HCT116 (cell line): ENCODE results near the gene LRRC1. TPM values are rescaled to one million over a fixed set of nuclear protein-coding genes. Genes with fewer than 3 reads are reported as not detected.

Experiments used
- ATAC-seq: fragments of 200-7000 bp; cut with Tn5 transposase; 2 replicates; pipeline ENCODE4 v1.9.1; 2020; ENCODE audit warnings: mild to moderate bottlenecking, moderate library complexity
- BruUV-seq: library from RNA; stranded (reverse); fragments of 400-500 nt; replicated peaks from 2 replicates; lab custom pipeline; 2021; lab: Mats Ljungman, UMichigan
- CTCF ChIA-PET: fragments of 300-600 bp; sonication (Branson Sonifier 250); formaldehyde crosslinking; loops from one replicate; lab custom pipeline; 2021; ENCODE audit warnings: antibody characterized with exemption; lab: Charles Lee
- POLR2A ChIA-PET: fragments of 300-600, 350-600 bp; sonication (Branson Sonifier 250); formaldehyde crosslinking; loops from one replicate; lab custom pipeline; 2021; ENCODE audit warnings: antibody characterized with exemption; lab: Charles Lee
- RAD21 ChIA-PET, 2 experiments: fragments of 300-600 bp; sonication (Branson Sonifier 250); formaldehyde crosslinking; loops; one replicate each; lab custom pipeline; 2023; ENCODE audit warnings: low total read pairs in 2 of 2; ENCODE audit not compliant: uncharacterized antibody in 2 of 2, unreplicated experiment in 2 of 2, low non-redundant PET in 1 of 2; lab: Charles Lee
- DNase-seq: peaks from one replicate; pipeline ENCODE4 v3.0.0-alpha.2; 2010; ENCODE audit warnings: low read depth, low spot score
- H2AFZ ChIP-seq: fragments of 200-600 bp; shearing (Covaris generic), sonication (generic); 2 replicates; pipeline ENCODE4 v1.6.1; 2017; ENCODE audit warnings: low read depth, mixed run types, mixed read lengths, antibody characterized with exemption, low read length; ENCODE audit not compliant: poor library complexity, severe bottlenecking
- H3K27ac ChIP-seq: 2 replicates; pipeline ENCODE4 v1.5.1; 2012; ENCODE audit warnings: low read depth, low read length
- H3K27me3 ChIP-seq: fragments of 200-600 bp; sonication (generic); 2 replicates; pipeline ENCODE4 v1.6.1; 2016; ENCODE audit warnings: mixed run types, low read length, mixed read lengths; ENCODE audit not compliant: insufficient read depth
- H3K36me3 ChIP-seq, 2 experiments: fragments of 200-500 bp in 1 of 2; fragments of 200-600 bp in 1 of 2; sonication (Bioruptor generic) in 1 of 2; sonication (generic) in 1 of 2; 2 replicates each; pipeline versions ENCODE4 v1.5.1 to v1.6.1; 2014 to 2016; ENCODE audit warnings: low read length in 2 of 2, inconsistent platforms in 1 of 2, mixed read lengths in 1 of 2, mixed run types in 1 of 2; ENCODE audit not compliant: insufficient read depth in 2 of 2, control insufficient read depth in 1 of 2
- H3K4me1 ChIP-seq, 2 experiments: fragments of 200-600 bp in 1 of 2; sonication (generic) in 1 of 2; 2 replicates each; pipeline versions ENCODE4 v1.5.1 to v1.6.1; 2012 to 2017; ENCODE audit warnings: low read length in 2 of 2, inconsistent platforms in 1 of 2, mild to moderate bottlenecking in 1 of 2, mixed read lengths in 1 of 2, mixed run types in 1 of 2, moderate library complexity in 1 of 2; ENCODE audit not compliant: insufficient read depth in 2 of 2, control insufficient read depth in 1 of 2
- H3K4me2 ChIP-seq: fragments of 200-600 bp; sonication (generic); 2 replicates; pipeline ENCODE4 v1.6.1; 2017; ENCODE audit warnings: mixed run types, low read length, mixed read lengths
- H3K4me3 ChIP-seq, 2 experiments: fragments of 200-600 bp in 1 of 2; sonication (generic) in 1 of 2; replicated peaks in 1 of 2; 2 replicates each; pipeline ENCODE4 v1.5.1; 2011 to 2016; ENCODE audit warnings: low read length in 2 of 2, control low read depth in 1 of 2, low read depth in 1 of 2, mild to moderate bottlenecking in 1 of 2, mixed read lengths in 1 of 2, mixed run types in 1 of 2
- H3K79me2 ChIP-seq: fragments of 200-600 bp; sonication (generic); 2 replicates; pipeline ENCODE4 v1.6.1; 2017; ENCODE audit warnings: mild to moderate bottlenecking, mixed run types, low read length, moderate library complexity, mixed read lengths; ENCODE audit not compliant: insufficient read depth
- H3K9ac ChIP-seq: fragments of 200-600 bp; sonication (generic); 2 replicates; pipeline ENCODE4 v1.6.1; 2016; ENCODE audit warnings: low read length, mixed read lengths
- H3K9me2 ChIP-seq: fragments of 200-600 bp; sonication (generic), shearing (Covaris generic); 2 replicates; pipeline ENCODE4 v1.6.1; 2017; ENCODE audit warnings: mixed run types, mild to moderate bottlenecking, moderate library complexity; ENCODE audit not compliant: insufficient read depth
- H3K9me3 ChIP-seq, 2 experiments: fragments of 200-500 bp in 1 of 2; fragments of 200-600 bp in 1 of 2; sonication (Bioruptor generic) in 1 of 2; sonication (generic) in 1 of 2; 2 replicates each; pipeline ENCODE4 v1.6.1; 2014 to 2017; ENCODE audit warnings: low read length in 2 of 2, mixed read lengths in 2 of 2, inconsistent platforms in 1 of 2, low read depth in 1 of 2, mild to moderate bottlenecking in 1 of 2, mixed run types in 1 of 2, moderate library complexity in 1 of 2; ENCODE audit not compliant: control insufficient read depth in 1 of 2, insufficient read depth in 1 of 2
- H4K20me1 ChIP-seq: fragments of 200-600 bp; sonication (generic), shearing (Covaris generic); 2 replicates; pipeline ENCODE4 v1.6.1; 2017; ENCODE audit warnings: mixed run types, mild to moderate bottlenecking, moderate library complexity; ENCODE audit not compliant: insufficient read depth
- CEBPB ChIP-seq: IDR thresholded peaks from 2 replicates; pipeline ENCODE4 v1.6.1; 2012; ENCODE audit warnings: low read depth
- FOSL1 ChIP-seq: IDR thresholded peaks from 2 replicates; pipeline ENCODE4 v1.6.1; 2012; ENCODE audit warnings: low read depth
- JUND ChIP-seq: IDR thresholded peaks from 2 replicates; pipeline ENCODE4 v1.6.1; 2012
- POLR2A ChIP-seq: IDR thresholded peaks from 2 replicates; pipeline ENCODE4 v1.7.0; 2011; ENCODE audit warnings: borderline replicate concordance; ENCODE audit not compliant: insufficient read depth, insufficient read length; ENCODE audit errors: extremely low read depth
- POLR2AphosphoS5 ChIP-seq: IDR thresholded peaks from 2 replicates; pipeline ENCODE4 v1.6.1; 2011; ENCODE audit warnings: mild to moderate bottlenecking, low read depth, low read length, moderate library complexity
- SIN3A ChIP-seq: IDR thresholded peaks from 2 replicates; pipeline ENCODE4 v1.6.1; 2012; ENCODE audit warnings: low read depth
- TCF7L2 ChIP-seq: IDR thresholded peaks from 2 replicates; pipeline ENCODE4 v1.7.0; 2011; ENCODE audit warnings: borderline replicate concordance, inconsistent platforms; ENCODE audit not compliant: insufficient read depth, insufficient read length; ENCODE audit errors: extremely low read depth
- YY1 ChIP-seq: IDR thresholded peaks from 2 replicates; pipeline ENCODE4 v1.6.1; 2011; ENCODE audit warnings: low read length, low read depth, moderate library complexity, mild to moderate bottlenecking; ENCODE audit not compliant: insufficient replicate concordance; ENCODE audit errors: extremely low read depth
- ZBTB33 ChIP-seq: IDR thresholded peaks from 2 replicates; pipeline ENCODE4 v1.6.1; 2011; ENCODE audit warnings: mild to moderate bottlenecking, low read length, moderate library complexity; ENCODE audit not compliant: insufficient replicate concordance; ENCODE audit errors: extremely low read depth
- ZNF274 ChIP-seq: fragments of 200-500 bp; sonication (Bioruptor generic); IDR thresholded peaks from 2 replicates; pipeline ENCODE4 v1.6.1; 2014; ENCODE audit warnings: mild to moderate bottlenecking, low read depth, low read length, inconsistent platforms
- intact Hi-C: fragments of 100-400 bp; cut with micrococcal nuclease; formaldehyde crosslinking; loops from 2 replicates; pipeline ENCODE4 v1.10.0; 2022
- total RNA-seq: library from RNA; stranded (reverse); gene quantifications from one replicate; pipeline ENCODE4 v1.2.1, GENCODE V29; 2021; ENCODE audit not compliant: unreplicated experiment

The LRRC1 gene
- total RNA-seq, 1 experiment from 2014 or later: 19.8 TPM

GRCh38 chr6:53915026-53915691 lies 120.4 kb downstream of the LRRC1 start:
- Histone ChIP-seq H3K36me3 (0 out of 4 replicates have a peak, but pooled peaks cover 0 to 4% of the 10 kb centered on the region in 2 experiments), H3K9me2 (no peaks in the 10 kb centered on the region), H3K9me3 (no peaks in the 10 kb centered on the region), H3K27me3 (no peaks in the 10 kb centered on the region), H4K20me1 (no peaks in the 10 kb centered on the region), H3K27ac (no peak overlapping the region), H3K9ac (no peak overlapping the region), H3K4me1 (no peaks in the 10 kb centered on the region), H3K79me2 (no peaks in the 10 kb centered on the region), H3K4me2 (no peak overlapping the region), H3K4me3 (no peak overlapping the region), H2AFZ (no peak overlapping the region)
- CTCF ChIA-PET: no interaction called here
- RAD21 ChIA-PET: no interaction called here
- TF ChIP-seq SIN3A: no peak
- TF ChIP-seq ZBTB33: no peak
- TF ChIP-seq POLR2A: no peak
- TF ChIP-seq FOSL1: no peak
- no peak for TF ChIP-seq YY1
- TF ChIP-seq CEBPB: no peak
- no peak for TF ChIP-seq POLR2AphosphoS5
- TF ChIP-seq JUND: no peak
- TF ChIP-seq TCF7L2: no peak
- no peak for TF ChIP-seq ZNF274
- no peak for DNase-seq
- no peak for ATAC-seq
- no TSS peak for BruUV-seq
- POLR2A ChIA-PET: no interaction called here
- intact Hi-C loops: no loop called here
